DOHH2 (cell line): ENCODE measurements around the gene B3GALT6.

Source experiments
- H3F3A ChIP-seq: fragments of 200-600 bp; sonication (generic), shearing (Covaris generic); 2 replicates; pipeline ENCODE4 v1.6.0; 2016; ENCODE audit warnings: antibody characterized with exemption, mild to moderate bottlenecking; ENCODE audit not compliant: control insufficient read depth, insufficient read depth
- H3K27ac ChIP-seq: fragments of 200-600 bp; sonication (generic); 2 replicates; pipeline ENCODE4 v1.5.1; 2014; ENCODE audit warnings: low read depth, mild to moderate bottlenecking, low read length, moderate library complexity
- H3K27me3 ChIP-seq: fragments of 200-600 bp; sonication (generic); 2 replicates; pipeline ENCODE4 v1.6.1; 2014; ENCODE audit warnings: mild to moderate bottlenecking, low read length, mixed read lengths; ENCODE audit not compliant: control insufficient read depth
- H3K36me3 ChIP-seq: fragments of 200-600 bp; sonication (generic); 2 replicates; pipeline ENCODE4 v1.6.1; 2014; ENCODE audit warnings: mild to moderate bottlenecking, low read length, moderate library complexity, mixed read lengths; ENCODE audit not compliant: control insufficient read depth
- H3K4me1 ChIP-seq: fragments of 200-600 bp; sonication (generic); 2 replicates; pipeline ENCODE4 v1.6.1; 2014; ENCODE audit warnings: mild to moderate bottlenecking, low read length, mixed read lengths; ENCODE audit not compliant: control insufficient read depth
- H3K4me2 ChIP-seq: fragments of 200-600 bp; sonication (generic); 2 replicates; pipeline ENCODE4 v1.6.0; 2014; ENCODE audit warnings: mild to moderate bottlenecking, low read length, moderate library complexity
- H3K4me3 ChIP-seq: fragments of 200-600 bp; sonication (generic); 2 replicates; pipeline ENCODE4 v1.5.1; 2014; ENCODE audit warnings: mild to moderate bottlenecking, low read length, mixed read lengths
- H3K79me2 ChIP-seq: fragments of 200-600 bp; sonication (generic); 2 replicates; pipeline ENCODE4 v1.6.1; 2014; ENCODE audit warnings: mild to moderate bottlenecking, low read length, mixed read lengths; ENCODE audit not compliant: control insufficient read depth
- H3K9me2 ChIP-seq: fragments of 200-600 bp; sonication (generic); replicated peaks from 2 replicates; pipeline ENCODE4 v1.6.1; 2014; ENCODE audit warnings: mild to moderate bottlenecking, low read length, mixed read lengths; ENCODE audit not compliant: control insufficient read depth
- H3K9me3 ChIP-seq: fragments of 200-600 bp; sonication (generic); 2 replicates; pipeline ENCODE4 v1.6.1; 2014; ENCODE audit warnings: antibody characterized with exemption, low read length, mixed read lengths; ENCODE audit not compliant: control insufficient read depth, insufficient read depth
- H4K20me1 ChIP-seq: fragments of 200-600 bp; sonication (generic); 2 replicates; pipeline ENCODE4 v1.6.0; 2014; ENCODE audit warnings: low read depth, mild to moderate bottlenecking, antibody characterized with exemption, low read length, moderate library complexity; ENCODE audit not compliant: control insufficient read depth, insufficient read depth
- CTCF ChIP-seq: fragments of 200-600 bp; sonication (generic); IDR thresholded peaks from one replicate; pipeline ENCODE4 v1.5.1; 2014; ENCODE audit warnings: antibody characterized with exemption, mild to moderate bottlenecking, low read depth, low read length; ENCODE audit not compliant: poor library complexity, severe bottlenecking
- EZH2phosphoT487 ChIP-seq: fragments of 200-600 bp; sonication (generic); IDR thresholded peaks from 2 replicates; pipeline ENCODE4 v1.6.1; 2017; ENCODE audit warnings: borderline replicate concordance, mild to moderate bottlenecking, antibody characterized with exemption, low read length, moderate library complexity, mixed read lengths

B3GALT6 gene

GRCh38 chr1:1183833-1184775 is 47.9 kb upstream of the B3GALT6 start:
- no peak overlapping the region for H3K4me3 ChIP-seq
- H3K36me3 ChIP-seq, result no peaks in the 10 kb centered on the region
- H3K79me2 ChIP-seq, result no peaks in the 10 kb centered on the region
- H3F3A ChIP-seq, result no peaks in the 10 kb centered on the region
- no peaks in the 10 kb centered on the region for H3K9me3 ChIP-seq
- no peak overlapping the region for H3K27ac ChIP-seq
- peaks cover 4% of the 10 kb centered on the region; the same call in 1 of the 2 replicates for H3K4me1 ChIP-seq
- no peaks in the 10 kb centered on the region for H3K9me2 ChIP-seq
- H3K27me3 ChIP-seq, result peaks cover 10% of the 10 kb centered on the region
- H3K4me2 ChIP-seq, result no peak overlapping the region
- TF ChIP-seq CTCF (no peak), EZH2phosphoT487 (no peak)
- H4K20me1 ChIP-seq, result no peaks in the 10 kb centered on the region

GRCh38 chr1:1185101-1185765 is 46.8 kb upstream of the B3GALT6 start:
- Histone ChIP-seq H3K9me2 (no peaks in the 10 kb centered on the region), H3K79me2 (no peaks in the 10 kb centered on the region), H3K4me1 (no peaks in the 10 kb centered on the region), H3K27me3 (peaks cover 6% of the 10 kb centered on the region), H4K20me1 (no peaks in the 10 kb centered on the region), H3K4me2 (no peak overlapping the region), H3K9me3 (no peaks in the 10 kb centered on the region), H3K27ac (no peak overlapping the region), H3K4me3 (no peak overlapping the region), H3K36me3 (no peaks in the 10 kb centered on the region), H3F3A (no peaks in the 10 kb centered on the region)
- TF ChIP-seq EZH2phosphoT487 (no peak), CTCF (no peak)

- Histone ChIP-seq H3K27me3 (peaks cover 6% of the 10 kb centered on the region), H3K36me3 (no peaks in the 10 kb centered on the region), H3K4me2 (no peak overlapping the region), H3K4me3 (no peak overlapping the region), H3K9me2 (no peaks in the 10 kb centered on the region), H3K4me1 (no peaks in the 10 kb centered on the region), H4K20me1 (no peaks in the 10 kb centered on the region), H3K9me3 (no peaks in the 10 kb centered on the region), H3K79me2 (no peaks in the 10 kb centered on the region), H3F3A (no peaks in the 10 kb centered on the region), H3K27ac (no peak overlapping the region)
- no peak for TF ChIP-seq EZH2phosphoT487
- TF ChIP-seq CTCF, result no peak
Measured at GRCh38 chr1:1187938-1188337, 44.1 kb upstream of the B3GALT6 start.
